OCI-LY1 (cell line): ENCODE measurements around the gene SLC38A2.

Experiments
- H2AFZ ChIP-seq: fragments of 200-600 bp; sonication (generic), shearing (Covaris generic); 2 replicates; pipeline ENCODE4 v1.6.0; 2014; ENCODE audit warnings: antibody characterized with exemption, mild to moderate bottlenecking, low read length
- H3F3A ChIP-seq: fragments of 200-600 bp; sonication (generic), shearing (Covaris generic); 2 replicates; pipeline ENCODE4 v1.6.0; 2014; ENCODE audit warnings: mild to moderate bottlenecking, antibody characterized with exemption, low read length, moderate library complexity; ENCODE audit not compliant: insufficient read depth
- H3K27ac ChIP-seq: fragments of 200-600 bp; sonication (generic); 2 replicates; pipeline ENCODE4 v1.5.1; 2014; ENCODE audit warnings: low read length, mixed run types, mild to moderate bottlenecking, low read depth; ENCODE audit not compliant: poor library complexity, severe bottlenecking
- H3K27me3 ChIP-seq: fragments of 200-600 bp; sonication (generic); 2 replicates; pipeline ENCODE4 v1.6.0; 2014; ENCODE audit warnings: antibody characterized with exemption, mild to moderate bottlenecking, low read length, moderate library complexity; ENCODE audit not compliant: insufficient read depth
- H3K36me3 ChIP-seq: fragments of 200-600 bp; sonication (generic); 2 replicates; pipeline ENCODE4 v1.6.1; 2014; ENCODE audit warnings: mild to moderate bottlenecking, antibody characterized with exemption, low read length, moderate library complexity, mixed read lengths; ENCODE audit not compliant: insufficient read depth
- H3K4me1 ChIP-seq: fragments of 200-600 bp; sonication (generic); 2 replicates; pipeline ENCODE4 v1.5.1; 2014; ENCODE audit warnings: mild to moderate bottlenecking, low read length, moderate library complexity; ENCODE audit not compliant: insufficient read depth, severe bottlenecking
- H3K4me2 ChIP-seq: fragments of 200-600 bp; sonication (generic), shearing (Covaris generic); 2 replicates; pipeline ENCODE4 v1.6.1; 2014; ENCODE audit warnings: low read length
- H3K4me3 ChIP-seq: fragments of 200-600 bp; sonication (generic); 2 replicates; pipeline ENCODE4 v1.5.1; 2014; ENCODE audit warnings: low read length, low read depth, mild to moderate bottlenecking, mixed read lengths; ENCODE audit not compliant: poor library complexity, severe bottlenecking
- H3K79me2 ChIP-seq: fragments of 200-600 bp; shearing (Covaris generic); 2 replicates; pipeline ENCODE4 v1.6.1; 2016; ENCODE audit warnings: mixed run types, low read length, mixed read lengths; ENCODE audit not compliant: insufficient read depth
- H3K9ac ChIP-seq: fragments of 200-600 bp; sonication (generic), shearing (Covaris generic); 2 replicates; pipeline ENCODE4 v1.6.1; 2014; ENCODE audit warnings: mild to moderate bottlenecking, low read length, mixed read lengths
- H3K9me2 ChIP-seq: fragments of 200-600 bp; sonication (generic), shearing (Covaris generic); 2 replicates; pipeline ENCODE4 v1.6.1; 2014; ENCODE audit warnings: low read depth, mild to moderate bottlenecking, low read length, mixed read lengths
- H3K9me3 ChIP-seq: fragments of 200-600 bp; shearing (Covaris generic); 2 replicates; pipeline ENCODE4 v1.6.1; 2014; ENCODE audit warnings: low read length, mixed read lengths
- H4K20me1 ChIP-seq: fragments of 200-600 bp; sonication (generic), shearing (Covaris generic); 2 replicates; pipeline ENCODE4 v1.6.0; 2016; ENCODE audit warnings: mild to moderate bottlenecking, low read length; ENCODE audit not compliant: insufficient read depth
- CTCF ChIP-seq: fragments of 200-600 bp; sonication (generic), shearing (Covaris generic); IDR thresholded peaks from 2 replicates; pipeline ENCODE4 v1.5.1; 2017; ENCODE audit warnings: mild to moderate bottlenecking, antibody characterized with exemption, low read length, moderate library complexity, mixed read lengths
- EZH2 ChIP-seq: fragments of 200-600 bp; sonication (generic), shearing (Covaris generic); IDR thresholded peaks from 2 replicates; pipeline ENCODE4 v1.8.0; 2017; ENCODE audit warnings: borderline replicate concordance, mixed run types, mild to moderate bottlenecking, antibody characterized with exemption, low read length, moderate library complexity, mixed read lengths

The SLC38A2 gene

DNA sequence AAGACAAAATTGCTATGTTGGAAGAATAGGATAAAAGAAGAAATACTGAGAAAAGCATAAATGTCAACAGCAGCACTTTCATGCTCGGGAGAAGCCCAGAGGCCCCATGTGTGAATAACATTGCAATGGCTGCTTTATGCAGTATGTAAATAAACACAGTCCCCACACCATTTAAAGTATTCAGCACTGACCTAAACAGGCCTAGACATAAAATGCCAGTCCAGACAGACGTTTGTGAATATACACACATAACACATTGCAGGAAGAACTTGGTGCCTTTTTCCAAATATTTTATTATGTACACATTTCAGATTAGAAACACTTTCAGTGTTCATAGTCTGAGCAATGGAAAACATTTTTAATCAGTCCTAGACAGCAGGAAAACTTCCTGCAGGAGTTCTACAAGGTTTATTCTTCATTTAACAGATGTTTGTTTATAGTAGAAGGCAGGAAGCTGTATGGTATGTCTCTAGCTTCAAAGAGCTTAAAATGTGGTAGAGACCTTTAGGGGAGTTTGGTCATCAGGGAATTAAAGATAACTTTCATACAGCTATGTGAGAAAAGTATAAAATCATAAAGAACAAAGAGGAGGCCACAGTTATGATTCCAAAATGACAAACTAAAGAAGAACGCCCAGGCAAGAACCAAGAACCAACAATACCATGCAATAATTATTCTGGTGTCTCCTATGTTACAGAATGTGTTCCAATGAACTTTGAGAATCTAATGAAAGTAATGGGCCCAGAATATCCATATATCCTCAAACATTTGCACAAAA, 30.6 kb upstream of the SLC38A2 start:
- Histone ChIP-seq H3K4me2 (no peak overlapping the region), H3K27me3 (no peaks in the 10 kb centered on the region), H3K79me2 (no peaks in the 10 kb centered on the region), H3K4me1 (no peaks in the 10 kb centered on the region), H4K20me1 (no peaks in the 10 kb centered on the region), H3K9me2 (no peaks in the 10 kb centered on the region), H3K9me3 (no peaks in the 10 kb centered on the region), H3K9ac (no peak overlapping the region), H3K36me3 (no peaks in the 10 kb centered on the region), H2AFZ (no peak overlapping the region), H3K4me3 (no peak overlapping the region), H3F3A (no peaks in the 10 kb centered on the region), H3K27ac (no peak overlapping the region)
- no peak for TF ChIP-seq CTCF
- no peak for TF ChIP-seq EZH2

- Histone ChIP-seq H3K27me3 (no peaks in the 10 kb centered on the region), H3K9me2 (no peaks in the 10 kb centered on the region), H3K4me3 (no peak overlapping the region), H3F3A (no peaks in the 10 kb centered on the region), H3K4me1 (no peaks in the 10 kb centered on the region), H2AFZ (no peak overlapping the region), H3K9me3 (no peaks in the 10 kb centered on the region), H3K36me3 (no peaks in the 10 kb centered on the region), H3K9ac (no peak overlapping the region), H4K20me1 (no peaks in the 10 kb centered on the region), H3K79me2 (no peaks in the 10 kb centered on the region), H3K4me2 (no peak overlapping the region), H3K27ac (no peak overlapping the region)
- no peak for TF ChIP-seq CTCF
- no peak for TF ChIP-seq EZH2
Observed at GRCh38 chr12:46402451-46402850, 29.9 kb upstream of the SLC38A2 start.

GRCh38 chr12:46401662-46402061, 29.1 kb upstream of the SLC38A2 start:
- Histone ChIP-seq H3K36me3 (no peaks in the 10 kb centered on the region), H3K4me1 (no peaks in the 10 kb centered on the region), H3K9me3 (no peaks in the 10 kb centered on the region), H4K20me1 (no peaks in the 10 kb centered on the region), H3K4me2 (no peak overlapping the region), H3K9me2 (no peaks in the 10 kb centered on the region), H3K79me2 (no peaks in the 10 kb centered on the region), H2AFZ (no peak overlapping the region), H3K4me3 (no peak overlapping the region), H3K27ac (no peak overlapping the region), H3K9ac (no peak overlapping the region), H3F3A (no peaks in the 10 kb centered on the region), H3K27me3 (no peaks in the 10 kb centered on the region)
- TF ChIP-seq CTCF (no peak), EZH2 (no peak)
